Fibroblast of skin of left quadriceps (primary cell): ENCODE data around the gene SLITRK3.
A peak's percentile ranks its signal among the peaks of the same experiment; 100 is the strongest.
"Not testable (repeated sequence)": the region's sequence is repeated elsewhere in the genome, so short reads cannot be mapped to it uniquely, and the experiment has no call there.

Source experiments
- DNase-seq, 2 experiments: peaks; one replicate each; pipeline ENCODE4 v3.0.0-alpha.2; 2013; ENCODE audit warnings: low read depth in 2 of 2

SLITRK3 gene

DNA sequence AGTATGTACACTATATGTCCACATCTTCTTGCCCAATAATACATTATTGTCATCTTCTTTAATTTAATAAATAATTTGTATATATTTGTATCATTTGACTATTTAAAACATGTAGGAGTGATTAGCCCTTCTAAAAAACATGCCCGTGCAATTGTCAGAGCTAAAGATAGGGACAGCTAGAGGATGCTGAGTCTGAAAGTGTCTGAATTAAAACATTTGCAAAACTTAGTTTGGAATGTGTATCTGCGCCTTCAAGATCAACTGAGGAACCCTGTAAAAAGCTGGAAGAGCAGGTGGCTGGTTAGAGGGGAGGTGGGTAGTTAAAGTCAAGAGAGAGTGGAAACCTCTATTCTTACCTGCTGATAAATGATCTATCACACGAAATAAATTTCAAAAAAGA, 4.7 kb downstream of the SLITRK3 start:
- DNase-seq = no peak

- no peak for DNase-seq
Observed at GRCh38 chr3:165188452-165188851, 7.7 kb downstream of the SLITRK3 start.

DNA sequence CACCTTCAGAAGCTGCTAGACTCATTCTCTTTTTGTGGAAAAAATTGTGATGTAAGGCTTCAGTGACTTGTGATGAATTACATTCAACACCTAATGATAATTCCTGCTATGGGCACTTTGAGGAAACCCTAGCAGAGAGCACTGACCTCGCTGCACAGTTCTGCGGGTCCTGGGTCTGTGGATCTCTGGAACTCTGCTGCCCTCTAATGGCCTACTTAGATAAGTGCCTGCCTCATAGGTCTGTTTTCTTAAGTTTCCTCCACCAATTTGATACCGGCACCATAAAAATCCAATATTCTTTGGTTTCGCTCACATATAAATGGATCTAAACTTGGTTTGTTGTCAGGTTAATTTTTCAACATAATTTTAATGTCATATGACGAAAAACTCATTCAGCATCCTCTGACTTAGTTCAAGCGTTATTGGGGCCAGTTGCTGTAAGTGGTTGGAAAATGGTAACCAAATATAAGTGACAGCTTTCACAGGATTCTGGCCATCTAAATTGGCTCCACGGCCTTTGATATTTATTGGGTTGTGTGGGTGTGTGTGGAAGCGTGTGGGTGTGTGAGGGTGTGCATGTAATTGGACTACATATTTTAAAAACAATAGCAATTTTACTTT, 10.4 kb downstream of the SLITRK3 start:
- peak; percentile 5 to 16 for DNase-seq

DNA sequence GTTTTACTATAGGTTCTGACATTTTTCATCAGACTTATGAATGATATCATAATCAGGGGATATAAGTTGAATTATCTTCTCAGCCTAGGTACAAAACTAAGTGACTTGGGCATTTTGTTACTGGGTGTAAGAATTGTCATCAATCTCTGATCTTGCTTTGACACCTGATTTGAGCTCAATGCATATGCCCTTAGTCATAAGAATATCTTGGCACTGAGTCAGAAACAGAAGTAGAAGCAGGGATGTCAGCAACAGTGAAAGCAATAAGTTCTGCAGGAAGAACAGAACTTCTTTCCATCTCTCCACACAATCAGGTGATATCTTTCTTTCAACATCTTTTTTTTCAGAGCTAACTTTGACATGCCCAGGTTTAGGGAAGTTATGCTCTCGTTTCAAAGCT, 14.6 kb downstream of the SLITRK3 start:
- DNase-seq = no peak

GRCh38 chr3:165170236-165170635, 25.9 kb downstream of the SLITRK3 start:
- no peak for DNase-seq

DNA sequence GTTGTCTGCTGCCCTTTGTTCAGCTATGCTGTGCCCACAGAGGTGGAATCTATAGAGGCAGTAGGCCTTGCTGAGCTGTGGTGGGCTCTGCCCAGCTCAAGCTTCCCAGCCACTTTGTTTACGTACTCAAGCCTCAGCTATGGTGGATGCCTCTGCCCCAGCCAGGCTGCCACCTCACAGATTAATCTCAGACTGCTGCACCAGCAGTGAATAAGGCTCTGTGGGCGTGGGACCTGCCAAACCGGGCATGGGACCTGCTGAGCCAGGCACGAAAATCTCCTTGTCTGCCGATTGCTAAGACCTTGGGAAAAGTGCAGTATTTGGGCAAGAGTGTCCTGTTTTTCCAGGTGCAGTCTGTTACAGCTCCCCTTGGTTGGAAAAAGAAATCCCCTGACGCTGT, 26.8 kb downstream of the SLITRK3 start:
- DNase-seq = no peak

- DNase-seq = no peak
Observed at GRCh38 chr3:165162883-165163282, 33.3 kb downstream of the SLITRK3 start.

- no peak for DNase-seq
Observed at GRCh38 chr3:165159760-165160421, 36.3 kb downstream of the SLITRK3 start.

- no peak for DNase-seq
Observed at GRCh38 chr3:165158011-165158410, 38.2 kb downstream of the SLITRK3 start.

GRCh38 chr3:165156757-165157420, 39.3 kb downstream of the SLITRK3 start:
- no peak for DNase-seq

DNA sequence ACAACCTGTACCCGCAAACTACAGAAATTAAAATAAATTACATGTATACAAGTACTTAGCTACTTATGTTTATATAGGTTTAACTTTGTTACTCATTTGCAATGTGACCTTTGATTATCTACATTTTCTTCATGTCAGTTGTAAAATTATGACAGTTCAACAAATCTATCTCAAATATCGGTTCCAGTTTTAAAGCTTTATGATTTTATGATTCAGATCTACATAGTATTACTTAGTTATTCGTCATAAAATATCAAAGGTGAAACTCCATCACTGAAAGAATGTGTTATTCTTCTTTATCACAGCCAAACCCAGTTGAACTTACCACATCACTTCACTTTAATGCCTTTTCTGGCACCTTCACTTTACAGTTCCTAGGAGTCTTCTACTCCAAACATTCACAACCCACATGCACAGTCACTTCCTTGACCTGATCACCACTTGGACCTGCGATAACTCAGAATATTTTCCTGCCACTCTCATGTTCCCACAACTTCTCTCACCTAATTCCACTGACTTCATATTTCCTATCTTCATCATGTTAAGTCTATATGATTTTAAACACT, 47.2 kb downstream of the SLITRK3 start:
- DNase-seq = no peak

DNA sequence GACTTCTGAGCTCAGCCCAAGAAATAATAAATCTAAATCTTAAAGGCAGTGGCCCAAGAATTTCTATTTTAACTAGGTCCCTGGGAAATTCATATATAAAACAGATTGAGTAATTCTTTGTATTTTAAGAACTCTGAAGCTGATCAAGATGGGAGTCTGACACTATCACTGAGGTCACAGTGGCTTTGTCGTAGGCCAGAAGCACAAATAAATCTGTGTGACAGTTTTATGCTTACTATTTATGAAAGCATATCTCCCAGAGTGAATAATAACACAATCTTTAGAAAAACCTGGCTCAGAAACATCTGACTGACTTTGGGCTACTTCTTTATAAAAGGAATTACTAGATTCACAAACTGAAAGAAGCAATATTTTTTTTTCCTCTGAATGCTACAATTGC, 51.9 kb downstream of the SLITRK3 start:
- DNase-seq = no peak

DNA sequence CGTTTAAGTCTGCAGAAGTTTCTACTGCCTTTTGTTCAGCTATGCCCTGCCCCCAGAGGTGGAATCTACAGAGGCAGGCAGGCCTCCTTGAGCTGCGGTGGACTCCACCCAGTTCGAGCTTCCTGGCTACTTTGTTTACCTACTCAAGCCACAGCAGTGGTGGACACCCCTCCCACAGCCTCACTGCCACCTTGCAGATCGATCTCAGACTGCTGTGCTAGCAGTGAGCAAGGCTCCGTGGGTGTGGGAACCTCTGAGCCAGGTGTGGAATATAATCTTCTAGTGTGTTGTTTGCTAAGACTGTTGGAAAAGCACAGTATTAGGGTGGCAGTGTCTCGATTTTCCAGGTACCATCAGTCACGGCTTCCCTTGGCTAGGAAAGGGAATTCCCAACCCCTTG, 56.3 kb downstream of the SLITRK3 start:
- not testable (repeated sequence) for DNase-seq
